Measurements from ENCODE around the gene MID1.

MID1 gene

GRCh38 chrX:10542586-10542985 is 77.8 kb downstream of the MID1 start:
- TF ChIP-seq ZNF335 (tag by site-specific recombination; conservative IDR thresholded peaks at IDR 0.05) = no peak
- TF ChIP-seq BCL11A (tag by site-specific recombination; IDR thresholded peaks at IDR 0.05; ENCODE audit: low read depth) = no peak
- no peak for TF ChIP-seq ZFP3 (tag by site-specific recombination; IDR thresholded peaks at IDR 0.05; ENCODE audit: low read depth)
- TF ChIP-seq ZNF660 (tag by site-specific recombination; IDR thresholded peaks at IDR 0.05) = no peak
- TF ChIP-seq ZNF24 (tag by site-specific recombination; IDR thresholded peaks at IDR 0.05) = no peak
- no peak for TF ChIP-seq ZNF133 (tag by site-specific recombination; IDR thresholded peaks at IDR 0.05)
- no peak for TF ChIP-seq KLF16 (tag by site-specific recombination; IDR thresholded peaks at IDR 0.05)
- no peak for TF ChIP-seq ZNF768 (tag by site-specific recombination; IDR thresholded peaks at IDR 0.05)
- TF ChIP-seq KLF1 (tag by site-specific recombination; IDR thresholded peaks at IDR 0.05) = no peak
- no peak for TF ChIP-seq REPIN1 (tag by site-specific recombination; IDR thresholded peaks at IDR 0.05; ENCODE audit: low read depth)
- no peak for TF ChIP-seq ZNF473 (tag by site-specific recombination; IDR thresholded peaks at IDR 0.05)
- TF ChIP-seq ZNF658 (tag by site-specific recombination; IDR thresholded peaks at IDR 0.05) = no peak
- no peak for TF ChIP-seq ZNF544 (tag by site-specific recombination; IDR thresholded peaks at IDR 0.05)
- no peak for TF ChIP-seq ZNF211 (tag by site-specific recombination; IDR thresholded peaks at IDR 0.05; ENCODE audit: low read depth)
- no peak for TF ChIP-seq ZNF18 (tag by site-specific recombination; IDR thresholded peaks at IDR 0.05)
- TF ChIP-seq KLF7 (tag by site-specific recombination; IDR thresholded peaks at IDR 0.05; ENCODE audit: borderline replicate concordance) = no peak
- TF ChIP-seq ZNF560 (tag by site-specific recombination; IDR thresholded peaks at IDR 0.05; ENCODE audit: borderline replicate concordance) = no peak
- TF ChIP-seq ZNF654 (tag by site-specific recombination; IDR thresholded peaks at IDR 0.05; ENCODE audit: low read depth) = no peak
- no peak for TF ChIP-seq MYNN (tag by site-specific recombination; IDR thresholded peaks at IDR 0.05; ENCODE audit: borderline replicate concordance)
- TF ChIP-seq ZBTB17 (tag by site-specific recombination; IDR thresholded peaks at IDR 0.05) = no peak
- CTCF ChIA-PET = no interaction called here
- Histone ChIP-seq H3K4me3 (ENCODE audit: low read depth, low read length) (no peak overlapping the region), H3K4me1 (ENCODE audit: control insufficient read depth, insufficient read depth, low read length) (no peaks in the 10 kb centered on the region), H3K36me3 (ENCODE audit: control insufficient read depth in 2 of 2, insufficient read depth in 1 of 2, low read length in 2 of 2) (peaks cover 0 to 4% of the 10 kb centered on the region in 2 experiments; a peak in 1 of 3 replicates), H3K9me3 (ENCODE audit: control insufficient read depth, insufficient read depth, low read depth, low read length) (no peaks in the 10 kb centered on the region), H3K27ac (ENCODE audit: extremely low read depth, low read depth, low read length) (no peak overlapping the region)
- POLR2A ChIA-PET = no interaction called here

- H3K9me3 ChIP-seq (ENCODE audit: control insufficient read depth, insufficient read depth, low read depth, low read length) = no peaks in the 10 kb centered on the region
- no peaks in the 10 kb centered on the region for H3K4me1 ChIP-seq (ENCODE audit: control insufficient read depth, insufficient read depth, low read length)
- no peak overlapping the region for H3K27ac ChIP-seq (ENCODE audit: extremely low read depth, low read depth, low read length)
- H3K4me3 ChIP-seq (ENCODE audit: low read depth, low read length) = no peak overlapping the region
- CTCF ChIA-PET = no interaction called here
- peaks cover 0 to 4% of the 10 kb centered on the region in 2 experiments; a peak in 1 of 3 replicates for H3K36me3 ChIP-seq (ENCODE audit: control insufficient read depth in 2 of 2, insufficient read depth in 1 of 2, low read length in 2 of 2)
- POLR2A ChIA-PET = no interaction called here
- no peak for TF ChIP-seq ZBTB48 (tag by site-specific recombination; IDR thresholded peaks at IDR 0.05)
- no peak for TF ChIP-seq HOXD13 (CRISPR knock-in tag; IDR thresholded peaks at IDR 0.05; ENCODE audit: borderline replicate concordance)
- TF ChIP-seq ZBTB26 (tag by site-specific recombination; optimal IDR thresholded peaks at IDR 0.05) = no peak
- no peak for TF ChIP-seq ZNF37A (tag by site-specific recombination; IDR thresholded peaks at IDR 0.05)
- TF ChIP-seq ZNF658 (tag by site-specific recombination; IDR thresholded peaks at IDR 0.05) = no peak
- no peak for TF ChIP-seq ZNF510 (tag by site-specific recombination; IDR thresholded peaks at IDR 0.05; ENCODE audit: insufficient replicate concordance)
- TF ChIP-seq ZNF791 (tag by site-specific recombination; IDR thresholded peaks at IDR 0.05) = no peak
- no peak for TF ChIP-seq ZNF184 (tag by site-specific recombination; IDR thresholded peaks at IDR 0.05)
- no peak for TF ChIP-seq ZNF148 (tag by site-specific recombination; IDR thresholded peaks at IDR 0.05; ENCODE audit: borderline replicate concordance)
- TF ChIP-seq ZNF280D (tag by site-specific recombination; IDR thresholded peaks at IDR 0.05) = no peak
- no peak for TF ChIP-seq GLIS2 (tag by site-specific recombination; IDR thresholded peaks at IDR 0.05)
These were observed 81.6 kb downstream of the MID1 start for GRCh38 chrX:10538831-10539230.
